Measurements from ENCODE around the gene ANKRD33. TPM values are rescaled to one million over a fixed set of nuclear protein-coding genes. Genes with fewer than 3 reads are reported as not detected.

Gene ANKRD33
- total RNA-seq, 1 experiment from 2014 or later = not detected

DNA sequence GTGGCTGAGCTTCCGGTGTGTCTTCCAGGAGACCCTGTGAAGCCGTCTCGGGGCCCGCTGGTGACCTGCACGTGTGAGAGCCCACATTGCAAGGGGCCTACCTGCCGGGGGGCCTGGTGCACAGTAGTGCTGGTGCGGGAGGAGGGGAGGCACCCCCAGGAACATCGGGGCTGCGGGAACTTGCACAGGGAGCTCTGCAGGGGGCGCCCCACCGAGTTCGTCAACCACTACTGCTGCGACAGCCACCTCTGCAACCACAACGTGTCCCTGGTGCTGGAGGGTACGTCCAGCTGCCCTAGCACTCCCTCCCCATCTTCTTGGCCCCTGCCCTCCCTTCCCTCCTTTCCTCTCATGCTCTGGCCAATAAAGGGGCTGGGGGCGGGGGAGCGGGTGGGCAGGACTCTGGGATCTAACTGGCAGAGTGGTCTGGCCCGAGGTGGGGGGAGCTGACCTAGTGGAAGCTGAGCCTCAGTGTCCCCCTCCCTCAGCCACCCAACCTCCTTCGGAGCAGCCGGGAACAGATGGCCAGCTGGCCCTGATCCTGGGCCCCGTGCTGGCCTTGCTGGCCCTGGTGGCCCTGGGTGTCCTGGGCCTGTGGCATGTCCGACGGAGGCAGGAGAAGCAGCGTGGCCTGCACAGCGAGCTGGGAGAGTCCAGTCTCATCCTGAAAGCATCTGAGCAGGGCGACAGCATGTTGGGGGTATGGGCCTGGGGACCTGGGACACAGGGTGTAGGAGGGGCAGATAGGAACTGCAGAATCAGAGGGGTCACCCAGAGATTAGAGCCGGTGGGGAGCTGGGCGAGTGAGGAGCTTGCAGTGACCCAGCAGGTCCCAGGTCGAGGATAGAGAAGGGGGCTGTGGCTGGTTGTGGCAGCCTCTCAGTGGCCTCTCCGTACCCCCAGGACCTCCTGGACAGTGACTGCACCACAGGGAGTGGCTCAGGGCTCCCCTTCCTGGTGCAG, 25.4 kb downstream of the ANKRD33 start:
- TF ChIP-seq, protein P1, sequence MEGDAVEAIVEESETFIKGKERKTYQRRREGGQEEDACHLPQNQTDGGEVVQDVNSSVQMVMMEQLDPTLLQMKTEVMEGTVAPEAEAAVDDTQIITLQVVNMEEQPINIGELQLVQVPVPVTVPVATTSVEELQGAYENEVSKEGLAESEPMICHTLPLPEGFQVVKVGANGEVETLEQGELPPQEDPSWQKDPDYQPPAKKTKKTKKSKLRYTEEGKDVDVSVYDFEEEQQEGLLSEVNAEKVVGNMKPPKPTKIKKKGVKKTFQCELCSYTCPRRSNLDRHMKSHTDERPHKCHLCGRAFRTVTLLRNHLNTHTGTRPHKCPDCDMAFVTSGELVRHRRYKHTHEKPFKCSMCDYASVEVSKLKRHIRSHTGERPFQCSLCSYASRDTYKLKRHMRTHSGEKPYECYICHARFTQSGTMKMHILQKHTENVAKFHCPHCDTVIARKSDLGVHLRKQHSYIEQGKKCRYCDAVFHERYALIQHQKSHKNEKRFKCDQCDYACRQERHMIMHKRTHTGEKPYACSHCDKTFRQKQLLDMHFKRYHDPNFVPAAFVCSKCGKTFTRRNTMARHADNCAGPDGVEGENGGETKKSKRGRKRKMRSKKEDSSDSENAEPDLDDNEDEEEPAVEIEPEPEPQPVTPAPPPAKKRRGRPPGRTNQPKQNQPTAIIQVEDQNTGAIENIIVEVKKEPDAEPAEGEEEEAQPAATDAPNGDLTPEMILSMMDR (IDR thresholded peaks at IDR 0.05; ENCODE audit: unreplicated experiment) = no peak
- intact Hi-C loops (cut with micrococcal nuclease; ENCODE audit: unreplicated experiment) = no loop called here
- no peaks in the 10 kb centered on the region for H3K4me1 Mint-ChIP-seq (ENCODE audit: low read depth, unreplicated experiment)
- H3K9me3 Mint-ChIP-seq (ENCODE audit: low read depth, unreplicated experiment) = no peaks in the 10 kb centered on the region
- CTCF ChIA-PET = interaction anchor here (1.0 to 1.7 kb wide), 3 partner anchors 9 to 38 kb away, joined by 3 to 5 read pairs (median 3); no protein-coding TSS in a partner anchor
- no peak overlapping the region for H3K27ac Mint-ChIP-seq (ENCODE audit: unreplicated experiment)
- H3K36me3 Mint-ChIP-seq (ENCODE audit: insufficient read depth, unreplicated experiment) = no peaks in the 10 kb centered on the region
- no TSS peak for BruUV-seq (replicated peaks)
- H3K27me3 Mint-ChIP-seq (ENCODE audit: unreplicated experiment) = peaks cover 34% of the 10 kb centered on the region
- H3K4me3 Mint-ChIP-seq (ENCODE audit: low read depth, unreplicated experiment) = no peak overlapping the region
- DNase-seq = no peak

DNA sequence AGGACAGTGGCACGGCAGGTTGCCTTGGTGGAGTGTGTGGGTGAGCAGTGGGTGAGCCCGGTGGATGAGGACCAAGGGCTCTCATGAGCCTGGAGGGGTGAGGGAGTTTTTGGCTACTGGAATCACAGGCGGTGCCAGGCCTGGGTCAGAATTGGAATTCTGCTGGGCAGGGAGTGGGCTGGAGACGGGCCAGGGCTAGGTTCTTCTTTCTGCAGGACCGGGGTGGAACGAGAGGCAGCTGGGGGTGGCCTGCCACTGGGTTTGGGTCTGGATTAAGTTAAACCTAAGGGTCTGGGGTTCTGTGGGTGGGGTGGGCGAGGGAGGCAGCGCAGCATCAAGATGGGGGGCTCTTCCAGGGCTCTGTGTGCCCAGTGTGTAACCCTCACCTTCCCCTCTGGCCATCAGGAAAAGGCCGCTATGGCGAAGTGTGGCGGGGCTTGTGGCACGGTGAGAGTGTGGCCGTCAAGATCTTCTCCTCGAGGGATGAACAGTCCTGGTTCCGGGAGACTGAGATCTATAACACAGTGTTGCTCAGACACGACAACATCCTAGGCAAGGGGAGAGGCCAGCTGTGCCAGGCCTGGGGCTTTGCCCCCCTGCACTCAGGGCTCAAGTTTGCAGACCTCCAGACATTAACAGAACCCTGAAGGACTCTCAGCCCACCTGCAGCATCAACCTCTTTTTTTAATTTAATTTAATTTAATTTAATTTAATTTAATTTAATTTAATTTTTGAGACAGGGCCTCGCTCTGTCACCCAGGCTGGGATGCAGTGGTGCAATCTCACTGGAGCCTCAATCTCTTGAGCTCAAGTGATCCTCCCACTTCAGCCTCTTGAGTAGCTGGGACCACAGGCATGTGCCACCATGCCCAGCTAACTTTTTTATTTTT, 26.4 kb downstream of the ANKRD33 start:
- H3K27ac Mint-ChIP-seq (ENCODE audit: unreplicated experiment) = no peak overlapping the region
- BruUV-seq (replicated peaks) = no TSS peak
- TF ChIP-seq, protein P1 (IDR thresholded peaks at IDR 0.05; ENCODE audit: unreplicated experiment) = no peak
- H3K27me3 Mint-ChIP-seq (ENCODE audit: unreplicated experiment) = peaks cover 30% of the 10 kb centered on the region
- no peak for DNase-seq
- H3K4me3 Mint-ChIP-seq (ENCODE audit: low read depth, unreplicated experiment) = no peak overlapping the region
- intact Hi-C loops (cut with micrococcal nuclease; ENCODE audit: unreplicated experiment) = no loop called here
- H3K9me3 Mint-ChIP-seq (ENCODE audit: low read depth, unreplicated experiment) = no peaks in the 10 kb centered on the region
- H3K4me1 Mint-ChIP-seq (ENCODE audit: low read depth, unreplicated experiment) = no peaks in the 10 kb centered on the region
- CTCF ChIA-PET = interaction anchor here (1.2 kb wide), 1 partner anchor 39 kb away, joined by 3 read pairs; no protein-coding TSS in a partner anchor
- no peaks in the 10 kb centered on the region for H3K36me3 Mint-ChIP-seq (ENCODE audit: insufficient read depth, unreplicated experiment)

DNA sequence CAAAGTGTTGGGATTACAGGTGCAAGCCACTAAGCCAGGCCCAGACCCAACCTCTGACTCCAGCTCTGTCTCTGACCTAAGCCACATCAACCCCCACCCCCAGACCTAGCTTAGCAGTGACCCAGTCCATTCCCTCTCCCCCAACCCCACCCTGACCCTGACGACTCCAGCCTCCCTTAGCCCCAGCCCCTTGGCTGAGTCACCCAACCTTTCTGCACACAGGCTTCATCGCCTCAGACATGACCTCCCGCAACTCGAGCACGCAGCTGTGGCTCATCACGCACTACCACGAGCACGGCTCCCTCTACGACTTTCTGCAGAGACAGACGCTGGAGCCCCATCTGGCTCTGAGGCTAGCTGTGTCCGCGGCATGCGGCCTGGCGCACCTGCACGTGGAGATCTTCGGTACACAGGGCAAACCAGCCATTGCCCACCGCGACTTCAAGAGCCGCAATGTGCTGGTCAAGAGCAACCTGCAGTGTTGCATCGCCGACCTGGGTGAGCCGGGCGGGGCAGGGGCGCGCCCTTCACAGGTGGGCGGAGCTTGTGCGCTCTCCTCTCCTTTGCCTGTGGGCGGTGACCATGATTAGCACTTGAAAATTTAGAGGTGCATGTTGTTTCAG, 27.2 kb downstream of the ANKRD33 start:
- Mint-ChIP-seq H3K36me3 (ENCODE audit: insufficient read depth, unreplicated experiment) (no peaks in the 10 kb centered on the region), H3K27me3 (ENCODE audit: unreplicated experiment) (peaks cover 29% of the 10 kb centered on the region), H3K27ac (ENCODE audit: unreplicated experiment) (no peak overlapping the region), H3K4me3 (ENCODE audit: low read depth, unreplicated experiment) (no peak overlapping the region), H3K4me1 (ENCODE audit: low read depth, unreplicated experiment) (no peaks in the 10 kb centered on the region), H3K9me3 (ENCODE audit: low read depth, unreplicated experiment) (no peaks in the 10 kb centered on the region)
- no peak for DNase-seq
- TF ChIP-seq, protein P1 (IDR thresholded peaks at IDR 0.05; ENCODE audit: unreplicated experiment) = no peak
- CTCF ChIA-PET = no interaction called here
- intact Hi-C loops (cut with micrococcal nuclease; ENCODE audit: unreplicated experiment) = no loop called here
- BruUV-seq (replicated peaks) = no TSS peak

DNA sequence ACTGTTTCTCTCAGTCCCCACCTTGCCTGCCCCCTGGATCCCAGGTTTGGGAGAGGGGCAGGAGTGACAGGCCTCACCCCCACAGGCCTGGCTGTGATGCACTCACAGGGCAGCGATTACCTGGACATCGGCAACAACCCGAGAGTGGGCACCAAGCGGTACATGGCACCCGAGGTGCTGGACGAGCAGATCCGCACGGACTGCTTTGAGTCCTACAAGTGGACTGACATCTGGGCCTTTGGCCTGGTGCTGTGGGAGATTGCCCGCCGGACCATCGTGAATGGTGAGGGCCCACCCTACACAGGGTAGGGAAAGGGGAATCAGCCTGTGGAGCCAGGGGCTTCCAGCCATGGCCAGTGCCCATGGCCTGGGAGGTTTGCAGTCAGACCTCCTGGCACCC, 28.0 kb downstream of the ANKRD33 start:
- Mint-ChIP-seq H3K36me3 (ENCODE audit: insufficient read depth, unreplicated experiment) (no peaks in the 10 kb centered on the region), H3K27ac (ENCODE audit: unreplicated experiment) (no peak overlapping the region), H3K4me1 (ENCODE audit: low read depth, unreplicated experiment) (no peaks in the 10 kb centered on the region), H3K27me3 (ENCODE audit: unreplicated experiment) (peaks cover 29% of the 10 kb centered on the region), H3K9me3 (ENCODE audit: low read depth, unreplicated experiment) (no peaks in the 10 kb centered on the region), H3K4me3 (ENCODE audit: low read depth, unreplicated experiment) (no peak overlapping the region)
- no peak for DNase-seq
- no TSS peak for BruUV-seq (replicated peaks)
- TF ChIP-seq, protein P1 (IDR thresholded peaks at IDR 0.05; ENCODE audit: unreplicated experiment) = no peak
- CTCF ChIA-PET = no interaction called here
- intact Hi-C loops (cut with micrococcal nuclease; ENCODE audit: unreplicated experiment) = no loop called here
